Stimulated activated naive CD8-positive, alpha-beta T cell treated with anti-CD3 and anti-CD28 coated beads, Interleukin-15, Interleukin-2, amounts not matched to agents 100 U/mL and 50 U/mL, for 24 hours (primary cell): ENCODE data around the gene CHEK1.
"Not testable (repeated sequence)": the region's sequence is repeated elsewhere in the genome, so short reads cannot be mapped to it uniquely, and the experiment has no call there.

Source experiments
- ATAC-seq: fragments of 150-1000 bp; cut with Tn5 transposase; one replicate; pipeline ENCODE4 v1.10.0; 2021
- DNase-seq: peaks from one replicate; pipeline ENCODE4 v3.0.0; 2021

Gene CHEK1

DNA sequence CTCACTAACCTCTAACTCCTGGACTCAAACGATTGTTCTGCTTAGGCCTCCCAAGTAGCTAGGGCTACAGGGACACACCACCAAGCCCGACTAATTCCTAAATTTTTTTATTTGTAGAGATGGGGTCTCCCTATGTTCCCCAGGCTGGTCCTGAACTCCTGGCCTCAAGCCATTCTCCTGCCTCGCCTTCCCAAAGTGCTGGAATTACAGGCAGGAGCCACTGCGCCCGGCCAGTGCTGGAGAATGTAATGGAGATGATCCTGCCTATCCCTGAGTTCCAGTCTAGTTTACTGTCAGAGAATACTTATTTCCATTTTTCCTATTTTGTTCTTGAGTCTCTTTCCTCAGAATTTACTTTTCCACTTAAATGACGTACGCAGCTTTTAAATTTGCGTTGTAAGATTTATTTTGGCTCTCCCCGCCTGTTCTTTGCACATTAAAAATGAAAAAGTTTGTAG, at the start of gene CHEK1:
Gene CHEK1, plus strand, starts transcription at position 408 of the 458 bp plus-strand sequence. CDS start 1,606 bp downstream, outside the sequence.
- ATAC-seq (no peak), DNase-seq (no peak)

DNA sequence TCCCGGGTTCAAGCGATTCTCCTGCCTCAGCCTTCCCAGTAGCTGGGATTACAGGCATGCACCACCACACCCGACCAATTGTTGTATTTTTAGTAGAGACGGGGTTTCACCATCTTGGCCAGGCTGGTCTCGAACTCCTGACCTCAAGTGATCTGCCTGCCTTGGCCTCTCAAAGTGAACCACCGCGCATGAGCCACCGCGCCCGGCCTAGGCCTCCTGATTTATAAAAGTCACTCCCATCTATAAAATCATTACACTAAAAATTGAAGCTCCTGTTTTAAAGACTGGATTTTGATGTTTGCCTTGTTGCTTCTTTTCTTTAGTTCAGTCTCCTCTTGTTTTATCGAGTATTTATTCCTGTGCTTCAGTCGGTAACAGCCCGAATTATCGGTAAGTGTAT, 47.8 kb upstream of the CHEK1 start:
- not testable (repeated sequence) for ATAC-seq, DNase-seq

DNA sequence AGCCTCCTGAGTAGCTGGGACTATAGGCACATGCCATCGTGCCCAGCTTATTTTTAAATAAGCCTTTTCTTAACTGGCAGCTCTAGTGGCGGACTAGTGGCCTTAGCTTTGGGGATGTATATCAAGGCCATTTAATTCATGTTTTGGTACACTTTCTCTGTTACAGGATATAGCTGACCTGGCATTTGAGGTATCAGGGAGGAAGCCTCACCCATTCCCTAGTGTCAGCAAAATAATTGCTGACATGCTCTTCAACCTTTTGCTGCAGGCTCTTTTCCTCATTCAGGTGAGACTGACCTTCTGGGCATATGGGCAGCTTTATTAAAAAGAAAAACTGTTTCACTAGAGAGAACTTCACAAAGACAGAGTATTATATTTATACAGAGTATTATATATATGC, 46.2 kb upstream of the CHEK1 start:
- no peak for ATAC-seq

DNA sequence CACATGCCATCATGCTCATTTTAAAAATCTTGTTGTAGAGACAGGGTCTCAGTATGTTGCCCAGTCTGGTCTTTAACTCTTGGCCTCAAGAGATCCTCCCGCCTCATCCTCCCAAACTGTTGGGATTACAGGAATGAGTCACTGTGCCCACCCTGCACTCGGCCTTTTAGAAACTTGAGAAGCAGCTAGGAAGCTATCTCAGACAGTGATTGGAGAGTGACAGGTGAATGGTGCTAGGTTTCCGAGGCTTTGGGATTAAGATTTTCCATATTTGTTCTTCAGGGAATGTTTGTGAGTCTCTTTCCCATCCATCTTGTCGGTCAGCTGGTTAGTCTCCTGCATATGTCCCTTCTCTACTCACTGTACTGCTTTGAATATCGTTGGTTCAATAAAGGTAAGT, 45.2 kb upstream of the CHEK1 start:
- ATAC-seq (no peak), DNase-seq (no peak)

More for the DNA sequence above, 46.2 kb upstream of the CHEK1 start:
- DNase-seq = no peak

DNA sequence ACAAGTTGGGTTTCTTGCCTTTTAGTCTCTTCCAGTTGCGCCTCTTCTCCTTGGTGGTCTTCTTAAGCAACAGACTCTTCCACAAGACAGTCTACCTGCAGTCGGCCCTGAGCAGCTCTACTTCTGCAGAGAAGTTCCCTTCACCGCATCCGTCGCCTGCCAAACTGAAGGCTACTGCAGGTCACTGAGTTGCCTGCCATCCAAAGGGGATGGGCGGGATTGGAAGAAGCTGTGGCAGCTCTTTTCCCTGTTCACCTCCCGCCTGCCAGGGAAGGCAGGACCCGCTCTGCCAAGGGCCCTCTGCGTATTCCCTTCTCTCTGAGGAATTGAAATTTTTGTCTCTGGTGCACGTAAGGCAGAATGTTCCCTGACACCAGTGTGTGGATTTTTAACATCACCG, 41.5 kb upstream of the CHEK1 start:
- ATAC-seq (no peak), DNase-seq (no peak)

DNA sequence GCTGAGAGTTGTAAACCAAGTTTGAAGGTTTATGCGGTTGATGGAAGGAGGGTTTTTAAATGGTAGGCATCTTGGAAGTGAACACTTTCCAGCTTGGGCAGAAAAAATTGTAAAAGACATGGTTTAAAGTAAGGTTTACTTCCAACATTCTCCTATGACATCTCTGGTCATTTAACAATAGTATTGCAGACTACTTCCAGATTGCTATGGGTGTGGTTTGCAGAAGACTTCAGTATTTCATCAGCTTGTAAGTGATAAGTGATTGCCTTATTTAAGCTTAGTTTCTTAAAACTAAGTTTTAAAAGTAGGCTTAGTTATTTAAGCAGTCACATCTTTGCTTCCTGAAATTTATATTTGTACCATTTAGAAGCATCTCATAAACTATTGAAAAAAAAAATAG, 39.5 kb upstream of the CHEK1 start:
- ATAC-seq = no peak

DNA sequence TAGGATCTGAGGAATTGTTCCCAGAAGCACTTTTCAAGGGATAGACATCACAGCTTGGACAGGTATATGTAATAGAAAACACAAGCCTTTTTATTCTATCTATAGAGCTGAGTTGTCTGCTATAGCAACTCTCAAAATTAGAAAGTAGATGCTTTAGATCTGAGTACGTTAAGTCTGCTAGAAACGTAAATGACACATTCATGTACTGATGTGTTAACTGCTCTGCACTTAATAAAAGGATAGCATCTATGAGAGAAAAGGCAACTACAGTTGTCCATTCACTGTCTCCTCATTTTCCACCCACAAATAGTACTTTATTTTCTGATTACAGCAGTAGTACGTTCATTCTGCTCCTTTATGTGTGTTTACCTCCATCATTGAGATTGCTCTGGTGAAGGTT, 38.3 kb upstream of the CHEK1 start:
- no peak for DNase-seq
- ATAC-seq = no peak

More for the DNA sequence above, 39.5 kb upstream of the CHEK1 start:
- DNase-seq = no peak

DNA sequence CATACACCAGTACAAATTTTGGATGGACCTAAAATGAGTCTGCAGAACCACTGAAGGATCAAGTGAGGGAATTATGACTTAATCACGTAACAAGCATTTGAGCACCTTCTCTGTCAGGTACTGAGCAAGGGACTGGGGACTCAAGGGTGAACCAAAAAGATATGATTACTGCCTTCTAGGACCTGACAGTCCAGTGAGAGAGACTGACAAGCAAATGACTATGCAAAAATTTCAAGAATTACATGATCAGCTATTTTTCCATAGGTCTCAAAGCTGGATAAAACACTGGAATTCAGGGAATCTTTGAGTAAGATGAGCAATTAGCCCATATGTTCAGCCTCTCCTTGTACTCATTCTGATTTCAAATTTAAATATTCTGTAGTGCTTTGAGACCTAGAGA, 37.5 kb upstream of the CHEK1 start:
- DNase-seq (no peak), ATAC-seq (no peak)

DNA sequence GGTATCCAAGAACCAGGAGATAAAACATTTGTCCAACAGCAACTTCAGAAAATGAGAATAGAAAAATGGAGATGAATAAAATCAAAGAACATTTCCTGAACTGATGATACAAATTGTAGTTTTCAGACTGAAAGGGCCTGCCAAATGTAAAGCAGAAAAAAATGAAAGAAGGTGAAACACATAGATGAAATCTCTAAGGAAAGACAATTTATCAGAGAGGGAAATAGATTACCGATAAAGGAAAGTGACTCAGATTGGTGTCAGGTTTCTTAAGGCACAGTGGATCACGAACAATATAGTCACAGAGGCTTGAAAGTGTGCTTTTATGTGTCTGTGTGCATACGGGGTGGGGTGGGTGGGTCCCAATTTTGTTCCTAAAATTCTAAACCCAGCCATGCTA, 36.5 kb upstream of the CHEK1 start:
- DNase-seq (no peak), ATAC-seq (no peak)

DNA sequence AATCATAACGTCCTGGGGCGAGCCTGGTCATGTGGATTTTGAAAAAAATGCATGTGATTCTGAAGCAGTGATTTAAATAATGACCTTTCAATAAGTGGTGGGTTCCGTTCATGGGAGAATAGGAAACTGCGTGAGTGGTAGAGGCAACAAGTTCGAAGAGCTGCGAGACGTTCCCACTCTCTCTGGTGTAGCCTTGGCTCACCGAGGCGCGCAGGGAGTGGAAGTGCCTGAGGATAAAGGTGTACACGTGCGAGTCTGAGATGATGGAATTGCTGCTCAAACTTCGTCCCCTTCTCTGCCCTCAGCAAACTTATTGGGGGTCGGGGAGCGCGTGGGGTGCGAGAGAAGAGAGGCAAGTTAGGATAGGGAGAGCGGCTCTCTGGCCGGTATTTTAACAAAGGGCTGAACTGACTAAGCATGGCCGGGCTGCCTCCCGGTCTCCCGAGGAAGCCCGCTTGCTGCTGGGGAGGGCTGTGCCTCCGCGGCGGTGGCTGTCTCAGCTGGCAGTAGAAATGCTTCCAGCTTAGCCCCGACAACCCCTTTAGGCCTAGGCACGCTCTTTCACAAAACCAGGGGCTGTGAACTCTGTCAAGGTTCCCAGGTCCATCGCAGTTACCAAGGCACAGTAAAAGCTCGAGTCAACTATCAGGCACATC, 33.2 kb upstream of the CHEK1 start:
- ATAC-seq (peak; percentile 2), DNase-seq (peak; percentile 46)

DNA sequence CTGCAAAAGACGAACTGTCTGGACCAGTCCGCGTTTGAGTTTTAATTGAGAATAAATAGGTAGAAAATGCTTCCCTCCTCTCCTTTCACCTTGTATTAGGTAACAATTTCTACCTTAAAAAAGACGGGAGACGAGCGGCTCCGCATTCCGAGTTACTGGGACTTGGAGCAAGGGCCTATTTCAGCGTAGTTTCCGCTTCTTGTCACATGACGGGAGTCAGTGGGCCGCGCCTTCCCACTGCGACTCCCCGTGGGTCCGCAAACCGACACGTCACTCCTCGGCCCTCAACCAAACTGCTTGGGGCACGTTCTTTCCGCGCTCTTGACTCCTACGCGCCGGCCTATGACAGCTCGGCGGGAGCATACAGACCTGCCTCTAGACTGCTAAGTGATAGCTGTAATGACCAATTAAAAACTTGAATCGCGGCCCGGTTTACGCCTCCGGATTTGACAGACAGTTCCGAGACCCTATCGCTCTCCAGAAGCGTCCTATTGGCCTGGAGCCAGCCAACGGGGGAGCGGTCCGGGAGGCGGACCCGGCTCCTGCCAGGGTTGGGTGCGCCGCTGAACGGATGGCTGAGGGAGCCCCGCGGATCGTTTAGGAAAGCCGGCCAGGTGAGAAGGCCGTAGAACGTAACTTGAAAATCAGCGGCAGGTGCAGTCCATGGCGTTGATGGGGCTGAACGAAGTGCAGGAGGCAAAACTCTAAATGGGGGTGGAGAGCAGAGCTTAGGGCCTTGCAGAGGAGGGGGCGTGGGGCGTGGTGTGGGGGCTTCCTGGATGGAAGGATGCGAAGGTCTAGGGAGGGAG, 32.5 kb upstream of the CHEK1 start, which contains the start of gene STT3A:
Gene STT3A, plus strand, starts transcription at position 548 of the 809 bp plus-strand sequence. CDS start 3,064 bp downstream, outside the sequence.
- ATAC-seq (peak; percentile 98), DNase-seq (peak; percentile 96)

DNA sequence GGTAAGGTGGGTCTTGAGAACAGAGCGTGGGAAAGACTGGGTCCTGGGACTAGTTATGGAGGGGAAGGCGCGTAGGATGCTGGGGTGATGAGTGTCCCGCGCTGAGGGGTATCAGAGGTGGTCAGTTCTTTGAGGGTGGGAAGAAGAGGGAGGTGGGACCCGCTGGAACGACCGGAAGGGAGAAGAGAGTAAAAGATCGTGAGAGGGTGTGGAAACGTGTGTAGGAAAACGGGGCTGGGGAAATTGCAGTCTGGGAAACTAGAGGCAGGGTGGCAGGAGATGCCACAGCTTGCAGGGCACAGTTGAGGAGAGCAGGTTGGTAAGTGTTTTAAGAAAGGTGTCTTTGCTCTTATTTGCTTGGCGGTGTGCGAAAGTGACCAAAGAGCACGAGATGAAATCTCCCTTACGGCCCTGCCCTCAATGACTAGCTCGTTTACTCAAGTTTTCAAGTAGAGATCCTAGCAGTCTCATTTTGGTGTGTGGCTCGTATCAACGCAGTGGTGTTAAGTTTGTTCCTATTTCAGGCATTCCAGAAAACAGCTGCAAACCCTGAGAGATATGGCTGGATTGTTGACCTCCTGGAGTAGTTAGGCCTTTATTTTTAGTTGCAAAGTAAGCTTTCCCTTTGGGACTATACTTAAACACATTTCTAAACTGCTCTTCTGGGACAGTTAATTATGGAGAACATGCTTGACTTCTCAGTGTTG, 31.7 kb upstream of the CHEK1 start:
- peak; percentile 33 for DNase-seq
- ATAC-seq = peak; percentile 4

DNA sequence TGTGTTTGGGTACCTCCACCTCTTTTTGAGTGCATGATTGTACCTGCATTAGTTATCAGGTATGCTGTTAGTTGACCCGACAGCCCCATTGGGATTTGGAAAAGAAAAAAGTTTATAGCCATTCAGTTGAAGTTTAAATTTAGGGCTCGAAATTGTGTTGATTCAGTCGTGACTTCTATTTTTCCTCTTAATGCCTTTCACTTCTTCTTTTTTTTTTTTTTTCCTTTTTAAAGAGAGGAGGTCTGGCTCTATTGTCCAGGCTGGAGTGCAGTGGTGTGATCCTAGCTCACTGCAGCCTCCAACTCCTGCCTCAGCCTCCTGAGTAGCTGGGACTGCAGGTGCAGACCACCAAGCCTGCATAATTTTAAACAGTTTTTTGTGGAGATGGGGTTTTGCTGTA, 30.0 kb upstream of the CHEK1 start:
- DNase-seq (no peak), ATAC-seq (no peak)

DNA sequence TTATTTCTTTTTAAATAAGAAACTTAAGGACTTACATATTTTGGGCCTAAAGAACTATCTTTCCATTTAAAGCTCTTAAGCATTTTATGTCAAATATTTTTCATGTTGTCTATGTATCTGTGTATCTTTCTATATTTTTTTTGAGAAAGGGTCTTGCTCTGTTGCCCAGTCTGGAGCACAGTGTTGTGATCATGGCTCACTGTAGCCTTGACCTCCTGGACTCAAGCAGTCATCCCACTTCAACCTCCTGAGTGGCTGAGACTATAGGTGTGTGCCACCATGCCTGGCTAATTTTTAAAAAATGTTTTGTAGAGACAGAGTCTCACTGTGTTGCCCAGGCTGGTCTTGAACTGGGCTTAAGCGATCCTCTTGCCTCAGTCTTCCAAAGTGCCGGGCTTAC, 24.3 kb upstream of the CHEK1 start:
- ATAC-seq (no peak), DNase-seq (no peak)

DNA sequence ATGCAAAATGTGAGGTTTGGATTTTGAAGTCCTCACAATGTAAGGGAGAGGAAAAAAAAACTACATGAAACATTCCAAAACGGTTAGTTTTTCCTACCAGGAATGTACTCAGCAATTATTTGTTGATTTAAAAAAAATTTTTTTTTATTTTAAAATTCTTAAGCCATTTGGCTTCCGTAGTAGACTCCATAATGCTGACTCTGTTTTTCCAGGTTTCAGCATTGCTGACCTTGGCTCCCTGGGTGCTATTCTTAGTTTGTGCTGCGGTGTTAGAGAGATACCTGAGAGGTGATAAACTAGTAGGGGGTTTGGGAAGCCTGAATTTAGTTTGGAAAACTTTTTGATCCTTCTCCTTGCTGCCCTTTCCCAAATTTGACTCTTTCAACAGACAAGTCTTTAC, 21.8 kb upstream of the CHEK1 start:
- DNase-seq = no peak
- no peak for ATAC-seq

DNA sequence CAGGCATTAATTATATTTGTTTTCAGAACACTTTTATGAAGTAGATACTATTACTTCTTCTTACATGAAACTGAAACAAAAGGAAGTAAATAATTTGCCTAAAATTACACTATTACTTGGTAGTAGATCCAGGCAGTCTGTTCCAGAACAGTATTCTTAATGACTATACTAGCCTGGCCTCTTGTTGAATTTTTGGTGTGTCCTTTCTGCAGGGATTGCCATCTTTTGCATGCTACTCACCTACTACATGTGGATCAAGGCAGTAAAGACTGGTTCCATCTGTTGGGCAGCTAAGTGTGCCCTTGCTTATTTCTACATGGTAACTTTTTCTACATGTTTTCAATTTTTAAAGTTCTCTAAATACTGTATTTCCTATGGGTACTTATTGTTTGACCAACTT, 19.5 kb upstream of the CHEK1 start:
- no peak for DNase-seq
- no peak for ATAC-seq

DNA sequence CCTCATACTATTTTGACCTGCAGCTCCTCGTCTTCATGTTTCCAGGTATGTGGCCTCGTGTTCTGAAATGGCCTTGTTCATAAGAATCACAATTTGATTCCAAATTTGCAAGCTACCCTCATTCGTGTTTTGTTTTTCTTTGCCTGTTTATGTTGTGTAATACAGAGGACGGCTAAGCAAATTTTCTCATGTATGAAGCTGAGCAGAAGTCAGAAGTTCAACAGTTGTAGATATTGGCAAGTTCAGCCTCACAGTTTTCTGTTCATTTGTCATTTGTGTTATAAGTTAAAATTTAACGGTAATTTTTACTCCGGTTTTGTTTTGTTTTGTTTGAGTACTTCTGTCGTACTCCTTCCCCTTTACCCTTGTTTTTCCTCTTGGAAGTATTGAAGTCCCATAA, 15.4 kb upstream of the CHEK1 start:
- ATAC-seq = no peak
- no peak for DNase-seq

DNA sequence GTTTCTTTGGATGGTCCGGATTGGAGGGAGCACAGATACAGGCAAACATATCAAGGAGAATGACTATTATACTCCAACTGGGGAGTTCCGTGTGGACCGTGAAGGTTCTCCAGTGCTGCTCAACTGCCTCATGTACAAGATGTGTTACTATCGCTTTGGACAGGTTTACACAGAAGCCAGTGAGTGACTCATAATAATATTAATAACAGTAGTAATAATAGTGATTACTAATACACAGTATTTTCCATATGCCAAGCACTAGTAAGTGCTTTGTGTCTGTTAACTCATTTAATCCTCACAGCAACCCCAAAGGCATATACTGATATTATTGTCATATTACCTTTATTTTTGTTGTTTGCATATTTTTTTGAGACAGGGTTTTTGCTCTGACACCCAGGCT, 6.6 kb upstream of the CHEK1 start:
- no peak for DNase-seq
- ATAC-seq = no peak

DNA sequence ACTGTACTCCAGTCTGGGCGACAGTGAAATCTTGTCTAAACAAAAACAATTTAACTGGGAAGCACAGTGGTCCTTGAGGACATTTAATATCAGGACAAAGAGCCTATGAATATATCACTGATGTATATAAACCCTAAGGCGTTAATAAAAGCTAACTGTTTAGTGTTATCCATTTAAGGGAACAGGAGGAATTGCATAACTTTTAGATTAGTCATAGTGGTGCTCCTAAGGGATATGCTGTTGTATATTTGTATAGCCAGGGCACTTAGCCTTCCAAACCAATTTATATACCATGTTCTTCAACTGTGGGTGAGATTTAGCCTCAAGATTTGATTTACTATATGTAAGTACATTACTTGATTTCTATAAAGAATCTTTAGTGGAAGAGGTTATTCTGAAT, 3.0 kb upstream of the CHEK1 start:
- ATAC-seq (no peak), DNase-seq (no peak)

DNA sequence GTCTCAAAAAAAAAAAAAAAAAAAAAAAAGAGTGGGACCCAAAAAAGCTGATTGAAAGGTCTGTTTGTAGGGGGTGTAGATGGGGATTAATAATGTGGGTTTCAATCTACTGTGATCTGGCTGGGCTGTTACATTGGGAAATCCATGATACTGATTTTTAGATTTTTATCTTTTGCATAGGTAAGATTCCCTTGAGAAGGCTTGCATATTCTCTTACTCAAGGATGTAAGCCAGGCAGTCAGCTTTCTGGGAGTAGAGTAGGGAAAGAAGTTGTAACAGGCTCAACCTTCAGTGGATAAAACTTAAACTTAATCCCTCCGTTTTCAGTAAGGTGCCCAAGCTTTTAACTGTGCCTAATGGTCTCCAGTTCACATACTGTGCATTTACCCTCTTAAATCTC, 1.9 kb upstream of the CHEK1 start:
- no peak for ATAC-seq
- DNase-seq = no peak

DNA sequence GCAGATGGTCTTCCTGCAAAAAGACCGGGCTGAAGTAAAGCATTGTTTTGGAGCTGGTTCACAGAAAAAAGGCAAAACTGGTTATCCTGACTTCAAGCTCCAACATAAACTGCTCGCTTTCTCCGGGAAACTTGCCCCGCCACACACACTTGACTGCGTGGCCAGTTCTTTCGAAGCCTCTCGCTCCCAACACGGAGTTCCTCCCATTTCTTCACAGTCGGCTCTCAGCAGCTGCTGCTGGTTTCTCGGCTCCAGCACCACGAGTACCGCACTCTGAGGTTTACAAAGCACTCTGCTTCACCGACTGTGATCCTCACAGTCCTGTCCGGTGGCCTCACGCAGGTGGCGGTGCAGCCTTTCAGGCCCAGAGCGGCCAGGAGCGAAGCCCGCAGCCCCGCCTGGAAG, 264 bp downstream of the CHEK1 start:
- ATAC-seq (no peak), DNase-seq (no peak)

DNA sequence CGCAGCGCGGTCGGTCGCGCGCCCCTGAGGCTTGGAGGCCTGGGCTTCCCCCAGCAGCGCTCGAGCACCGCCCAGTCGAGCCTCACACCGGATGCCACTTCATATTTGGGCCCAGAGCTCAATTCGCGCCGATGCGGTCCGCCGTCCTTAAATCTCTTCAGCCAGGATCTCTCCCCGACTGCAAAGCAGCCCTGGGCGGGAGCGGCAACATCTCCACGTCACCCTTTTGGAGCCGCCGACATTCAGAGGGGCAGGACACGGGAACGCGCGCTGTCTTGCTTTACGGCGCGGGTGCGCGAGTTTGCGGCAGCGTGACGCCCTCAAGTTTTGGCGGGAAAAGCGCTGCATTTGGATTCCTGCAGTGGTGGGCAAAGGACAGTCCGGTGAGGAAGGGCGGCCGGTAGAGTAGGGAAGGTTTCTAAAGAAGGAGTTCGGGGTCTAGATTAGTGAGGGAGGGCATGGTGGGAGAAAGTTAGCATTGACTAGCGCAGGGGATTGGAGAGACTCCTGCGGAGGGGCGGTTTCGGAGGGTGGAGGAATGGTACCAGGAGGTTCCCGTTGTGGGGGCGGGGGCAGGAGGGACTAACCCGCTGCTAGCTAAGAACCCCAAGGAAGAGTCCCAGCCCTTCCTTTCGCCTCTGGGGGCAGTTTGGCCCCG, 796 bp downstream of the CHEK1 start:
- peak; percentile 89 for ATAC-seq
- peak; percentile 90 for DNase-seq
